HG03095 (cell line): ENCODE results near the gene FOXD2.

ENCODE experiments used
- ATAC-seq: cut with Tn5 transposase; IDR thresholded peaks from one replicate; pipeline ENCODE4 v1.9.1; 2021; ENCODE audit warnings: moderate library complexity; ENCODE audit not compliant: unreplicated experiment

Gene FOXD2

GRCh38 chr1:47437447-47438164 is at the start of gene FOXD2:
Gene FOXD2, plus strand, starts transcription at chr1:47438044. Its CDS starts 92 bp downstream, at chr1:47438136.
- ATAC-seq = peak; percentile 84

GRCh38 chr1:47388891-47389238 is 49.0 kb upstream of the FOXD2 start:
- ATAC-seq = no peak

GRCh38 chr1:47389731-47390130 is 48.1 kb upstream of the FOXD2 start:
- ATAC-seq = no peak

- no peak for ATAC-seq
Measured at GRCh38 chr1:47390843-47391242, 47.0 kb upstream of the FOXD2 start.

- ATAC-seq = no peak
Measured at GRCh38 chr1:47393141-47393540, 44.7 kb upstream of the FOXD2 start.

- ATAC-seq = no peak
Measured at GRCh38 chr1:47395433-47395832, 42.4 kb upstream of the FOXD2 start.

GRCh38 chr1:47396671-47397196 is 41.1 kb upstream of the FOXD2 start:
- no peak for ATAC-seq

- no peak for ATAC-seq
Measured at GRCh38 chr1:47399138-47399845, 38.6 kb upstream of the FOXD2 start.

GRCh38 chr1:47399846-47400155 is 38.0 kb upstream of the FOXD2 start:
- ATAC-seq = no peak

GRCh38 chr1:47401761-47402160 is 36.1 kb upstream of the FOXD2 start:
- ATAC-seq = no peak

GRCh38 chr1:47402591-47402990 is 35.3 kb upstream of the FOXD2 start:
- ATAC-seq = no peak

GRCh38 chr1:47403321-47403910 is 34.4 kb upstream of the FOXD2 start:
- no peak for ATAC-seq

- no peak for ATAC-seq
Measured at GRCh38 chr1:47405697-47406096, 32.1 kb upstream of the FOXD2 start.

GRCh38 chr1:47406966-47407365 is 30.9 kb upstream of the FOXD2 start:
- no peak for ATAC-seq

- no peak for ATAC-seq
Measured at GRCh38 chr1:47407481-47407880, 30.4 kb upstream of the FOXD2 start.

- ATAC-seq = no peak
Measured at GRCh38 chr1:47409311-47410067, 28.4 kb upstream of the FOXD2 start.

GRCh38 chr1:47410068-47410455 is 27.8 kb upstream of the FOXD2 start:
- ATAC-seq = no peak

- no peak for ATAC-seq
Measured at GRCh38 chr1:47411436-47411835, 26.4 kb upstream of the FOXD2 start.

GRCh38 chr1:47412437-47412836 is 25.4 kb upstream of the FOXD2 start:
- ATAC-seq = no peak

GRCh38 chr1:47415728-47416318 is 22.0 kb upstream of the FOXD2 start, which contains the start of gene FOXE3:
Gene FOXE3, plus strand, starts transcription at chr1:47416285. Its CDS starts 31 bp downstream, at chr1:47416316.
- ATAC-seq = no peak
